NCI-H1417 (cell line): ENCODE measurements around the gene TMEM97.
A peak's percentile ranks its signal among the peaks of the same experiment; 100 is the strongest.

Experiments used
- DNase-seq, 3 experiments: peaks; one replicate each; lab custom pipeline; 2025; lab: John Stamatoyannopoulos, UW

The TMEM97 gene

GRCh38 chr17:28317099-28317965, 1.7 kb upstream of the TMEM97 start:
- no peak for DNase-seq

- DNase-seq = peak in 2 of 3 experiments; percentile 70 to 81
Observed at GRCh38 chr17:28317966-28318758, 838 bp upstream of the TMEM97 start.

GRCh38 chr17:28319598-28319935, 567 bp downstream of the TMEM97 start:
- peak in 1 of 3 experiments; percentile 43 for DNase-seq

GRCh38 chr17:28320215-28321061, 1.4 kb downstream of the TMEM97 start:
- peak in 1 of 3 experiments; percentile 34 for DNase-seq

- DNase-seq = peak in 1 of 3 experiments; percentile 53
Observed at GRCh38 chr17:28324267-28324745, 5.3 kb downstream of the TMEM97 start.

- DNase-seq = no peak
Observed at GRCh38 chr17:28324781-28325180, 5.8 kb downstream of the TMEM97 start.

GRCh38 chr17:28325211-28325610, 6.2 kb downstream of the TMEM97 start:
- peak in 2 of 3 experiments; percentile 60 to 85 for DNase-seq

- DNase-seq = peak in 2 of 3 experiments; percentile 76 to 93
Observed at GRCh38 chr17:28326114-28326513, 7.1 kb downstream of the TMEM97 start.

- no peak for DNase-seq
Observed at GRCh38 chr17:28327031-28327607, 8.1 kb downstream of the TMEM97 start.

- peak in 1 of 3 experiments; percentile 14 for DNase-seq
Observed at GRCh38 chr17:28327709-28328108, 8.7 kb downstream of the TMEM97 start.

- DNase-seq = no peak
Observed at GRCh38 chr17:28328325-28328724, 9.3 kb downstream of the TMEM97 start.

- no peak for DNase-seq
Observed at GRCh38 chr17:28330671-28331070, 11.7 kb downstream of the TMEM97 start.

- no peak for DNase-seq
Observed at GRCh38 chr17:28331891-28332420, 13.0 kb downstream of the TMEM97 start.

- no peak for DNase-seq
Observed at GRCh38 chr17:28333083-28333746, 14.2 kb downstream of the TMEM97 start.

GRCh38 chr17:28334171-28334570, 15.2 kb downstream of the TMEM97 start:
- no peak for DNase-seq

- no peak for DNase-seq
Observed at GRCh38 chr17:28334666-28335200, 15.7 kb downstream of the TMEM97 start.

GRCh38 chr17:28335201-28335958, 16.4 kb downstream of the TMEM97 start, which contains the start of the genes IFT20 and TNFAIP1:
TSS of gene IFT20 (minus strand) at chr17:28335472. CDS start at chr17:28331985, 3,487 bp downstream.
TSS of gene TNFAIP1 (plus strand) at chr17:28335761. CDS start at chr17:28339522, 3,761 bp downstream.
- peak; percentile 98 to 100 (median 99) for DNase-seq

GRCh38 chr17:28335959-28336871, 17.2 kb downstream of the TMEM97 start:
- peak in 2 of 3 experiments; percentile 72 to 84 for DNase-seq
